Smooth muscle cell (in vitro differentiated cells): ENCODE results near the gene LSM11. TPM values are rescaled to one million over a fixed set of nuclear protein-coding genes. Genes with fewer than 3 reads are reported as not detected.
A peak's percentile ranks its signal among the peaks of the same experiment; 100 is the strongest.

Source experiments
- DNase-seq: peaks from one replicate; lab custom pipeline; 2025; ENCODE audit not compliant: unreplicated experiment; lab: John Stamatoyannopoulos, UW
- H2AFZ ChIP-seq: fragments of 200-600 bp; sonication (generic); 2 replicates; pipeline ENCODE4 v1.6.0; 2016; ENCODE audit warnings: antibody characterized with exemption, low read depth, mild to moderate bottlenecking
- H3F3A ChIP-seq: fragments of 200-600 bp; sonication (generic); 2 replicates; pipeline ENCODE4 v1.6.0; 2017; ENCODE audit warnings: antibody characterized with exemption, low read depth
- H3K27ac ChIP-seq: fragments of 200-600 bp; sonication (generic); 2 replicates; pipeline ENCODE4 v1.5.1; 2016; ENCODE audit warnings: low read depth, mild to moderate bottlenecking
- H3K27me3 ChIP-seq: fragments of 200-600 bp; sonication (generic); 2 replicates; pipeline ENCODE4 v1.6.1; 2016; ENCODE audit warnings: low read depth, mild to moderate bottlenecking
- H3K36me3 ChIP-seq: fragments of 200-600 bp; sonication (generic); 2 replicates; pipeline ENCODE4 v1.5.1; 2016; ENCODE audit warnings: low read depth
- H3K4me1 ChIP-seq: fragments of 200-600 bp; sonication (generic); 2 replicates; pipeline ENCODE4 v1.5.1; 2016; ENCODE audit warnings: low read depth
- H3K4me2 ChIP-seq: fragments of 200-600 bp; sonication (generic); 2 replicates; pipeline ENCODE4 v1.6.0; 2016; ENCODE audit warnings: mild to moderate bottlenecking
- H3K4me3 ChIP-seq: fragments of 200-600 bp; sonication (generic); 2 replicates; pipeline ENCODE4 v1.5.1; 2016; ENCODE audit warnings: mild to moderate bottlenecking
- H3K79me2 ChIP-seq: fragments of 200-600 bp; sonication (generic); 2 replicates; pipeline ENCODE4 v1.6.0; 2016; ENCODE audit warnings: low read depth, mild to moderate bottlenecking
- H3K9ac ChIP-seq: fragments of 200-600 bp; sonication (generic); 2 replicates; pipeline ENCODE4 v1.6.0; 2016; ENCODE audit warnings: low read depth
- H3K9me3 ChIP-seq: fragments of 200-600 bp; sonication (generic); replicated peaks from 2 replicates; pipeline ENCODE4 v1.5.1; 2016; ENCODE audit warnings: low read depth
- H4K20me1 ChIP-seq: fragments of 200-600 bp; sonication (generic); 2 replicates; pipeline ENCODE4 v1.6.0; 2016; ENCODE audit warnings: low read depth
- CTCF ChIP-seq: fragments of 200-600 bp; sonication (generic); IDR thresholded peaks from 2 replicates; pipeline ENCODE4 v1.5.1; 2017; ENCODE audit warnings: borderline replicate concordance, mild to moderate bottlenecking, antibody characterized with exemption; ENCODE audit not compliant: insufficient read depth, poor library complexity, severe bottlenecking
- WGBS: methylation state at CpG from one replicate; pipeline ENCODE4 v1.1.7; 2016; ENCODE audit warnings: low lambda C conversion rate; 5-methylcytosine and 5-hydroxymethylcytosine counted together
- polyA plus RNA-seq: library from polyadenylated mRNA; unstranded; fragments of >200 nt; fragmentation: Nextera tagmentation; extraction: Ambion mirVana; gene quantifications from 2 replicates; pipeline ENCODE4 v1.2.1, GENCODE V29; 2016
- total RNA-seq: library from RNA; depleted of rRNA; stranded (reverse); fragments of >200 nt; gene quantifications from 2 replicates; pipeline ENCODE4 v1.2.3, GENCODE V29; 2014

Gene LSM11
- total and polyA plus RNA-seq, 2 experiments from 2014 or later, result 2.2 to 7.5 TPM

GRCh38 chr5:157732596-157733262 is 10.8 kb upstream of the LSM11 start:
- no peaks in the 10 kb centered on the region for H3K27me3 ChIP-seq
- no peak overlapping the region for H3K4me2 ChIP-seq
- no peak for DNase-seq
- H3K9me3 ChIP-seq, result no peaks in the 10 kb centered on the region
- WGBS, result 83% methylated on average over 8 of the region's 8 CpGs
- H3K79me2 ChIP-seq, result no peaks in the 10 kb centered on the region
- H3K36me3 ChIP-seq, result peaks cover 4% of the 10 kb centered on the region
- no peak for TF ChIP-seq CTCF
- peak overlapping the region; percentile 75 for H3K27ac ChIP-seq
- H3K9ac ChIP-seq, result no peak overlapping the region
- no peaks in the 10 kb centered on the region for H4K20me1 ChIP-seq
- no peak overlapping the region for H2AFZ ChIP-seq
- H3K4me3 ChIP-seq, result no peak overlapping the region
- H3K4me1 ChIP-seq, result peaks cover 4% of the 10 kb centered on the region
- peaks cover 5% of the 10 kb centered on the region for H3F3A ChIP-seq

DNA sequence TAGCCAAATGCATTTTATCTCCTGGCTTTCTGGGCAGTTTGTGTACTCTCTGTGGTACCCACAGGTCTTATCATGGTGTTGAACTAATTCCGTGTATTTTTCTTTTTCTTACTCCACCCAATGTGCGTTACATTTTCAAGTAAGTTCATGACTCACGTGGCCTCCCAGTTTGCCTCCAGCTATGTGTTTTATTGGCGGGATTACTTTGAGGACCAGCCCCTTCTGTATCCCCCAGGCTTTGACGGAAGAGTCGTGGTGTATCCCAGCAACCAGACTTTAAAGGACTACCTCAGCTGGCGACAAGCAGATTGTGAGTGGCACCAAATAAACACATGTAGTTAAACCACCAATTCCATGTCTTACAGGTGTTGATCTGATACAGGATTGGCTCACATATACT is 9.1 kb upstream of the LSM11 start:
- Histone ChIP-seq H3F3A (peaks cover 5% of the 10 kb centered on the region), H4K20me1 (no peaks in the 10 kb centered on the region), H3K4me1 (peaks cover 4% of the 10 kb centered on the region), H3K36me3 (peaks cover 8% of the 10 kb centered on the region), H3K27me3 (no peaks in the 10 kb centered on the region), H3K9me3 (no peaks in the 10 kb centered on the region), H3K27ac (no peak overlapping the region), H3K4me2 (no peak overlapping the region), H3K4me3 (no peak overlapping the region), H3K79me2 (no peaks in the 10 kb centered on the region), H3K9ac (no peak overlapping the region), H2AFZ (no peak overlapping the region)
- no peak for DNase-seq
- no peak for TF ChIP-seq CTCF
- WGBS, result 40% methylated on average over 7 of the region's 7 CpGs

- Histone ChIP-seq H3K4me3 (no peak overlapping the region), H2AFZ (no peak overlapping the region), H3K27me3 (no peaks in the 10 kb centered on the region), H3K36me3 (peaks cover 8% of the 10 kb centered on the region), H3K9me3 (no peaks in the 10 kb centered on the region), H3K79me2 (no peaks in the 10 kb centered on the region), H4K20me1 (no peaks in the 10 kb centered on the region), H3K9ac (no peak overlapping the region), H3K4me2 (no peak overlapping the region), H3F3A (peaks cover 5% of the 10 kb centered on the region), H3K27ac (no peak overlapping the region), H3K4me1 (peaks cover under 1% of the 10 kb centered on the region)
- DNase-seq, result no peak
- no peak for TF ChIP-seq CTCF
- 90% methylated on average over 6 of the region's 6 CpGs for WGBS
These were observed 7.5 kb upstream of the LSM11 start for GRCh38 chr5:157735991-157736390.
